ENCODE measurements around the gene PLCD1.
A peak's percentile ranks its signal among the peaks of the same experiment; 100 is the strongest.

The PLCD1 gene

DNA sequence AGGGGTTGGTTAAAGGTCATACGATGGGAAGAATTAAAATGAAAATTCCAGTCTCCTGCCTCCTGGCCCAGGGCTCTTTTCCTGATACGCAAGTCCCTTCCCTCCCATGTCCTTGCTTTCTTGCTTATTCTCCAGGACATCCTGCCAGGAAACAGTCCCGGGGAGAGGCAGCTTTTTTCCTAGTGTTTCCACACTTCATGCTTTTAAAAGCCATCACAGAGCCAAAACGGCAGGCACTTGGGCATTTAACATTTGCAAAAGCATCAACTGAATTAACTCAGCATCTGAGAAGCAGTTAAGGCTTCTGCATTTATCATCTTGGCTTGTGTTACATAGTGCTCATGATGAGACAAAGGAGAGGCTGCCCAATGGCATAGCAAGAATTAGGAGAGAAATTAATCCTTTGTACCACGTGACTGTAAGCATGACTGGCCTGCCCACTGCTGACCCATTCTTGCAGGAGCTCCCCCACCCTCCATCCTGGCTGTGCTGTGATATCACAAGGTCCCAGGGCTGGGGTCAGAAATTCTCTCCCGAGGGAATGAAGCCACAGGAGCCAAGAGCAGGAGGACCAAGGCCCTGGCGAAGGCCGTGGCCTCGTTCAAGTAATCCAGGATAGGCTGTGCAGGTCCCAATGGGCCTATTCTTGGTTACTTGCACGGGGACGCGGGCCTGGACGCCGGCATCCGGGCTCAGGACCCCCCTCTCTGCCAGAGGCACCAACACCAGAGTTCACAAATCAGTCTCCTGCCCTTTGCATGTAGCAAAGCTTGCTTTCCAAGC is 60.4 kb downstream of the PLCD1 start:
- Histone ChIP-seq H4K20me1 (ENCODE audit: insufficient read depth, low read length, poor library complexity, severe bottlenecking) (no peaks in the 10 kb centered on the region), H3K79me2 (ENCODE audit: insufficient read depth, low read length) (no peaks in the 10 kb centered on the region), H3F3A (ENCODE audit: low read depth) (no peaks in the 10 kb centered on the region), H3K4me2 (ENCODE audit: low read depth, low read length, poor library complexity, severe bottlenecking) (no peak overlapping the region), H3K4me1 (ENCODE audit: insufficient read depth, low read length, poor library complexity, severe bottlenecking) (no peaks in the 10 kb centered on the region), H3K9me2 (replicated peaks; ENCODE audit: low read depth, low read length) (no peaks in the 10 kb centered on the region), H3K9ac (ENCODE audit: low read depth, low read length, poor library complexity, severe bottlenecking) (no peak overlapping the region), H3K36me3 (ENCODE audit: insufficient read depth, low read length) (no peaks in the 10 kb centered on the region), H3K9me3 (ENCODE audit: insufficient read depth, low read depth, low read length) (no peaks in the 10 kb centered on the region), H3K4me3 (ENCODE audit: low read length, poor library complexity, severe bottlenecking) (no peak overlapping the region), H2AFZ (ENCODE audit: low read length) (no peak overlapping the region), H3K27me3 (ENCODE audit: insufficient read depth, low read length, poor library complexity, severe bottlenecking) (no peaks in the 10 kb centered on the region)
- TF ChIP-seq, protein P1, sequence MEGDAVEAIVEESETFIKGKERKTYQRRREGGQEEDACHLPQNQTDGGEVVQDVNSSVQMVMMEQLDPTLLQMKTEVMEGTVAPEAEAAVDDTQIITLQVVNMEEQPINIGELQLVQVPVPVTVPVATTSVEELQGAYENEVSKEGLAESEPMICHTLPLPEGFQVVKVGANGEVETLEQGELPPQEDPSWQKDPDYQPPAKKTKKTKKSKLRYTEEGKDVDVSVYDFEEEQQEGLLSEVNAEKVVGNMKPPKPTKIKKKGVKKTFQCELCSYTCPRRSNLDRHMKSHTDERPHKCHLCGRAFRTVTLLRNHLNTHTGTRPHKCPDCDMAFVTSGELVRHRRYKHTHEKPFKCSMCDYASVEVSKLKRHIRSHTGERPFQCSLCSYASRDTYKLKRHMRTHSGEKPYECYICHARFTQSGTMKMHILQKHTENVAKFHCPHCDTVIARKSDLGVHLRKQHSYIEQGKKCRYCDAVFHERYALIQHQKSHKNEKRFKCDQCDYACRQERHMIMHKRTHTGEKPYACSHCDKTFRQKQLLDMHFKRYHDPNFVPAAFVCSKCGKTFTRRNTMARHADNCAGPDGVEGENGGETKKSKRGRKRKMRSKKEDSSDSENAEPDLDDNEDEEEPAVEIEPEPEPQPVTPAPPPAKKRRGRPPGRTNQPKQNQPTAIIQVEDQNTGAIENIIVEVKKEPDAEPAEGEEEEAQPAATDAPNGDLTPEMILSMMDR (conservative IDR thresholded peaks at IDR 0.05; ENCODE audit: low read length), result no peak
- no peak for TF ChIP-seq EZH2phosphoT487 (IDR thresholded peaks at IDR 0.05; ENCODE audit: borderline replicate concordance)

DNA sequence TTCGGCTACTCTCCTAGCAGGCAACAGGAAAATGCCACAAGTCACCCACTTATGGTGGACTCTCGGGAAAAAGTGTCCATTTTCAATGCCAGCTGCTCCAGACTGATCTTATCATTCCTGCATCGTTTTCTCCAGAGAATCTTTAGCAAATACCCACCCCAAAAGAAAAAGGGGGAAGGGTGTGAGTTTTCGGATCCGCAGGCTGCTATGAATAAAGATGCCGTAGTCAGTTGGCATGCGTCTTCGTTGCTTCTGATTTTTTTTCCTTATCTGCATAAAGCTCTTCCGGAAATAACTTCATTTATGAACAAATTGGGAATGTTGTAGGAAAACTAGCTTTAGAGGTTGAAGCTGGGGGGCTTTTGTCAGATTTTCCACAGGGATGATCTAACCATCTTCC is 61.2 kb downstream of the PLCD1 start:
- no peak overlapping the region for H3K9ac ChIP-seq (ENCODE audit: low read depth, low read length, poor library complexity, severe bottlenecking)
- TF ChIP-seq, protein P1 (conservative IDR thresholded peaks at IDR 0.05; ENCODE audit: low read length), result no peak
- TF ChIP-seq EZH2phosphoT487 (IDR thresholded peaks at IDR 0.05; ENCODE audit: borderline replicate concordance), result no peak
- H3K79me2 ChIP-seq (ENCODE audit: insufficient read depth, low read length), result no peaks in the 10 kb centered on the region
- H3K27me3 ChIP-seq (ENCODE audit: insufficient read depth, low read length, poor library complexity, severe bottlenecking), result no peaks in the 10 kb centered on the region
- no peak overlapping the region for H3K4me3 ChIP-seq (ENCODE audit: low read length, poor library complexity, severe bottlenecking)
- H2AFZ ChIP-seq (ENCODE audit: low read length), result no peak overlapping the region
- H3K36me3 ChIP-seq (ENCODE audit: insufficient read depth, low read length), result no peaks in the 10 kb centered on the region
- no peaks in the 10 kb centered on the region for H3K9me3 ChIP-seq (ENCODE audit: insufficient read depth, low read depth, low read length)
- no peaks in the 10 kb centered on the region for H3F3A ChIP-seq (ENCODE audit: low read depth)
- H3K4me2 ChIP-seq (ENCODE audit: low read depth, low read length, poor library complexity, severe bottlenecking), result no peak overlapping the region
- H3K4me1 ChIP-seq (ENCODE audit: insufficient read depth, low read length, poor library complexity, severe bottlenecking), result no peaks in the 10 kb centered on the region
- H4K20me1 ChIP-seq (ENCODE audit: insufficient read depth, low read length, poor library complexity, severe bottlenecking), result no peaks in the 10 kb centered on the region
- no peaks in the 10 kb centered on the region for H3K9me2 ChIP-seq (replicated peaks; ENCODE audit: low read depth, low read length)

DNA sequence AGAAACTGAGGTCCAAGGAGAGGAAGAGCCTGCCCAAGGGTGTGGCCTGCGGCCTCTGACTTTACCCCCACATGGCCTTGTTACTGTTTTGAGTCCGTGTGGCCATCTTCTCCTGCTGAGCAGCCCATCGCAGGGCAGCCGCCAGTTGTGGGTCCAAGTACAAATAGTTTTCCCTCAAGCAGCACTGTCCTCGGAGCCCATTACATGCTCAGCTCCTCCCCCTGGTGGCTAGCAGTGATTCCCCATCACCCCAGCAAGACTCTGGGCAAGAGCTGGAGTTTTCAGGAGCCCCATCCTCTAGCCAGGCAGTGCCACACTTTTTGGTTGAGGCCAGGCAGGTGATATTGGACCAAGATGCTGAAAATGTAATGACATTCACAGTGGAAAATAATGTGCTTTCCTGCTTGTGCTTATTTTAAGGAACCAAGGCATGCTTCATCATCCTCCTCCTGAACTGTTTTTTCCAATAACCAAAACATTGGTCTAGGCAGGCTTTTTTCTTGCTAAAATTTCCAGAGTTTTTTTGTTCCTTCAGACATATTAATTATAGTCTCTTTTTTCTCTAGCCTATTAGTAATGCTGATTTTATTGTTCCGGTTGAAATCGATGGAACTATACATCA is 62.1 kb downstream of the PLCD1 start:
- Histone ChIP-seq H3K9me2 (replicated peaks; ENCODE audit: low read depth, low read length) (no peaks in the 10 kb centered on the region), H4K20me1 (ENCODE audit: insufficient read depth, low read length, poor library complexity, severe bottlenecking) (no peaks in the 10 kb centered on the region), H3K79me2 (ENCODE audit: insufficient read depth, low read length) (no peaks in the 10 kb centered on the region), H3K4me2 (ENCODE audit: low read depth, low read length, poor library complexity, severe bottlenecking) (no peak overlapping the region), H3K4me3 (ENCODE audit: low read length, poor library complexity, severe bottlenecking) (no peak overlapping the region), H3K27me3 (ENCODE audit: insufficient read depth, low read length, poor library complexity, severe bottlenecking) (no peaks in the 10 kb centered on the region), H3K36me3 (ENCODE audit: insufficient read depth, low read length) (no peaks in the 10 kb centered on the region), H3F3A (ENCODE audit: low read depth) (no peaks in the 10 kb centered on the region), H3K9me3 (ENCODE audit: insufficient read depth, low read depth, low read length) (no peaks in the 10 kb centered on the region), H3K9ac (ENCODE audit: low read depth, low read length, poor library complexity, severe bottlenecking) (no peak overlapping the region), H2AFZ (ENCODE audit: low read length) (no peak overlapping the region), H3K4me1 (ENCODE audit: insufficient read depth, low read length, poor library complexity, severe bottlenecking) (no peaks in the 10 kb centered on the region)
- TF ChIP-seq, protein P1 (conservative IDR thresholded peaks at IDR 0.05; ENCODE audit: low read length), result peak; percentile 95
- TF ChIP-seq EZH2phosphoT487 (IDR thresholded peaks at IDR 0.05; ENCODE audit: borderline replicate concordance), result no peak
